ENCODE data around the gene PIK3CD. TPM values are rescaled to one million over a fixed set of nuclear protein-coding genes. Genes with fewer than 3 reads are reported as not detected.

PIK3CD gene
- total and polyA plus RNA-seq, 2 of the 4 experiments (the other 2 are of a cell fraction), result 5.0 to 12.1 TPM

- no peak overlapping the region for H3K27ac ChIP-seq (ENCODE audit: insufficient read depth, low read length)
- no peak overlapping the region for H3K9ac ChIP-seq (ENCODE audit: low read depth, low read length)
- in situ Hi-C loops (cut with MboI; ENCODE audit: low sequenced_read_pairs), result no loop called here
- TF ChIP-seq CHD1 (IDR thresholded peaks at IDR 0.05; ENCODE audit: low read depth, low read length) (no peak), USF2 (IDR thresholded peaks at IDR 0.05; ENCODE audit: low read depth, low read length) (no peak), SMC3 (IDR thresholded peaks at IDR 0.05; ENCODE audit: low read depth, low read length) (no peak), MAZ (IDR thresholded peaks at IDR 0.05; ENCODE audit: borderline replicate concordance, low read depth, low read length) (no peak), MXI1 (IDR thresholded peaks at IDR 0.05; ENCODE audit: borderline replicate concordance, low read depth, low read length) (no peak), RAD21 (IDR thresholded peaks at IDR 0.05; ENCODE audit: low read length) (no peak), RFX5 (IDR thresholded peaks at IDR 0.05; ENCODE audit: low read depth, low read length) (no peak), ELK1 (IDR thresholded peaks at IDR 0.05; ENCODE audit: borderline replicate concordance, low read depth, low read length) (no peak), NFE2L2 (IDR thresholded peaks at IDR 0.05; ENCODE audit: low read depth, low read length) (no peak), BHLHE40 (IDR thresholded peaks at IDR 0.05; ENCODE audit: low read depth, low read length) (no peak), FOS (IDR thresholded peaks at IDR 0.05; ENCODE audit: low read depth, low read length) (no peak), RCOR1 (IDR thresholded peaks at IDR 0.05; ENCODE audit: insufficient replicate concordance, low read length) (no peak), CEBPB (IDR thresholded peaks at IDR 0.05; ENCODE audit: low read depth, low read length) (no peak), MAFK (IDR thresholded peaks at IDR 0.05; ENCODE audit: low read depth, low read length) (no peak), CTCF (conservative IDR thresholded peaks at IDR 0.05; ENCODE audit: low read depth, low read length) (no peak), POLR2A (IDR thresholded peaks at IDR 0.05; ENCODE audit: low read depth, low read length) (no peak)
- H3K9me1 ChIP-seq (ENCODE audit: insufficient read depth, low read length), result no peaks in the 10 kb centered on the region
- no peak overlapping the region for H2AK5ac ChIP-seq (ENCODE audit: low read depth, low read length)
- no peak overlapping the region for H4K5ac ChIP-seq (ENCODE audit: low read depth, low read length)
- H3K27me3 ChIP-seq (ENCODE audit: control insufficient read depth, insufficient read depth, low read length), result no peaks in the 10 kb centered on the region
- intact Hi-C loops (cut with micrococcal nuclease), result no loop called here
- no peaks in the 10 kb centered on the region for H3K9me3 ChIP-seq (ENCODE audit: control insufficient read depth, insufficient read depth, low read length)
- H3K4me3 ChIP-seq (ENCODE audit: insufficient read depth, low read depth, low read length), result no peak overlapping the region
- H2BK5ac ChIP-seq (ENCODE audit: low read depth, low read length, poor library complexity, severe bottlenecking), result no peak overlapping the region
- WGBS, 2 experiments (ENCODE audit: extremely low coverage in 2 of 2, insufficient read length in 1 of 2), result 87% methylated on average over 3 of the region's 5 CpGs; no CpG with 5 or more reads in 1 of the 2 experiments
- H4K20me1 ChIP-seq (ENCODE audit: insufficient read depth, low read length), result no peaks in the 10 kb centered on the region; the same call in 1 of the 2 replicates
- dilution Hi-C loops (cut with HindIII; ENCODE audit: low sequenced_read_pairs, unreplicated experiment), result no loop called here
- H3K18ac ChIP-seq (ENCODE audit: low read depth, low read length), result no peak overlapping the region
- CTCF ChIA-PET, result no interaction called here
- no peak overlapping the region for H3K4ac ChIP-seq (ENCODE audit: low read depth, low read length)
- no peaks in the 10 kb centered on the region for H3K79me1 ChIP-seq (ENCODE audit: low read depth in 1 of 2, low read length in 2 of 2)
- BruUV-seq (replicated peaks), result no TSS peak
- H3K23ac ChIP-seq (ENCODE audit: low read depth, low read length), result no peak overlapping the region
- H3K56ac ChIP-seq (ENCODE audit: extremely low read depth, insufficient read depth, low read length), result no peak overlapping the region
- H4K91ac ChIP-seq (ENCODE audit: insufficient read depth, low read depth, low read length), result no peak overlapping the region
- ATAC-seq (ENCODE audit: low read depth), result no peak
- H2BK15ac ChIP-seq (ENCODE audit: low read depth, low read length), result no peak overlapping the region
- no peak overlapping the region for H2BK120ac ChIP-seq (ENCODE audit: low read depth, low read length)
- no peak overlapping the region for H2AFZ ChIP-seq (replicated peaks; ENCODE audit: low read length, poor library complexity)
- no peak overlapping the region for H2AK9ac ChIP-seq (replicated peaks; ENCODE audit: low read depth, low read length, poor library complexity)
- no peaks in the 10 kb centered on the region for H3K4me1 ChIP-seq (ENCODE audit: control insufficient read depth, insufficient read depth, low read length)
- H3K4me2 ChIP-seq (ENCODE audit: low read depth, low read length), result no peak overlapping the region
- peaks cover 22% of the 10 kb centered on the region for H3K36me3 ChIP-seq (ENCODE audit: control insufficient read depth, insufficient read depth, low read length)
- H3K14ac ChIP-seq (replicated peaks; ENCODE audit: low read depth, low read length), result no peak overlapping the region
- no peak overlapping the region for H4K8ac ChIP-seq (ENCODE audit: low read depth in 2 of 2, low read length in 2 of 2)
- no peak overlapping the region for H2BK20ac ChIP-seq (ENCODE audit: low read depth, low read length)
- POLR2A ChIA-PET (ENCODE audit: unreplicated experiment), result no interaction called here
- DNase-seq, result no peak
Measured at GRCh38 chr1:9609998-9610397, 41.5 kb upstream of the PIK3CD start.

All from IMR-90 (cell line).